CD4-positive, CD25-positive, alpha-beta regulatory T cell (primary cell): ENCODE results near the gene TNIK. TPM values are rescaled to one million over a fixed set of nuclear protein-coding genes. Genes with fewer than 3 reads are reported as not detected.

Source experiments
- ATAC-seq, 2 donors: fragments of 150-1000 bp; cut with Tn5 transposase; one replicate each; pipeline ENCODE4 v1.10.0; 2021; ENCODE audit warnings: low read depth in 2 of 2, moderate number of reproducible peaks in 2 of 2, moderate library complexity in 1 of 2
- DNase-seq, 3 donors: peaks; one replicate each; pipeline versions ENCODE4 v3.0.0 to v3.0.0-alpha.2; 2012 to 2022; ENCODE audit warnings: mixed read lengths in 1 of 3
- H3K27ac ChIP-seq: one replicate; pipeline ENCODE4 v1.7.0; 2013; ENCODE audit warnings: mild to moderate bottlenecking, low read length; ENCODE audit not compliant: insufficient read depth, poor library complexity, severe bottlenecking
- H3K27me3 ChIP-seq: one replicate; pipeline ENCODE4 v1.7.0; 2013; ENCODE audit warnings: low read length; ENCODE audit not compliant: control insufficient read depth, insufficient read depth
- H3K36me3 ChIP-seq: one replicate; pipeline ENCODE4 v1.7.0; 2013; ENCODE audit warnings: mild to moderate bottlenecking, low read length, moderate library complexity; ENCODE audit not compliant: control insufficient read depth, insufficient read depth
- H3K4me1 ChIP-seq: 2 replicates; pipeline ENCODE4 v1.7.0; 2013; ENCODE audit warnings: mild to moderate bottlenecking, low read length; ENCODE audit not compliant: insufficient read depth, control insufficient read depth, poor library complexity, severe bottlenecking
- H3K4me3 ChIP-seq: one replicate; pipeline ENCODE4 v1.7.0; 2013; ENCODE audit warnings: low read depth, mild to moderate bottlenecking, low read length, moderate library complexity
- H3K9me3 ChIP-seq, 2 experiments: 1 replicate in 1 of 2; 2 replicates in 1 of 2; pipeline ENCODE4 v1.7.0; 2013; ENCODE audit warnings: low read length in 2 of 2, mild to moderate bottlenecking in 1 of 2, moderate library complexity in 1 of 2; ENCODE audit not compliant: control insufficient read depth in 2 of 2
- H3K27ac Mint-ChIP-seq, 3 donors: one replicate each; pipeline ENCODE4 v1.8.0; 2020 to 2022; ENCODE audit warnings: mild to moderate bottlenecking in 3 of 3, mixed read lengths in 3 of 3, moderate library complexity in 2 of 3
- H3K27me3 Mint-ChIP-seq: one replicate; pipeline ENCODE4 v1.8.0; 2022; ENCODE audit warnings: mild to moderate bottlenecking, mixed read lengths
- H3K36me3 Mint-ChIP-seq: one replicate; pipeline ENCODE4 v1.8.0; 2020; ENCODE audit warnings: mixed read lengths
- H3K4me1 Mint-ChIP-seq, 4 donors: one replicate each; pipeline ENCODE4 v1.8.0; 2020 to 2022; ENCODE audit warnings: mixed read lengths in 4 of 4, mild to moderate bottlenecking in 1 of 4
- H3K4me3 Mint-ChIP-seq, 4 donors: one replicate each; pipeline ENCODE4 v1.8.0; 2020 to 2022; ENCODE audit warnings: mild to moderate bottlenecking in 4 of 4, mixed read lengths in 4 of 4, moderate library complexity in 3 of 4
- H3K9me3 Mint-ChIP-seq, 7 donors: one replicate each; pipeline ENCODE4 v1.8.0; 2020 to 2022; ENCODE audit warnings: mixed read lengths in 7 of 7, mild to moderate bottlenecking in 3 of 7, moderate library complexity in 2 of 7
- polyA plus RNA-seq, 4 donors: library from polyadenylated mRNA; unstranded; fragments of 300-500 nt; fragmentation: Illumina TruSeq; gene quantifications; one replicate each; pipeline ENCODE4 v1.2.3, GENCODE V29; 2021
- total RNA-seq: library from RNA; stranded (reverse); gene quantifications from one replicate; pipeline ENCODE4 v1.2.3, GENCODE V29; 2022

TNIK gene
- total and polyA plus RNA-seq, 5 donors from 2014 or later: 14.7 to 162 (median 22.3) TPM

- ATAC-seq (no peak), DNase-seq (no peak)
- peak overlapping the region; percentile 49 for H3K4me3 ChIP-seq
- H3K27ac ChIP-seq: peak overlapping the region; percentile 88
- H3K27me3 ChIP-seq: no peaks in the 10 kb centered on the region
- H3K27me3 Mint-ChIP-seq: no peaks in the 10 kb centered on the region
- H3K36me3 ChIP-seq: no peaks in the 10 kb centered on the region
- peaks cover 93% of the 10 kb centered on the region for H3K4me1 ChIP-seq
- H3K36me3 Mint-ChIP-seq: peaks cover 13% of the 10 kb centered on the region
- peak overlapping the region in 2 of 3 donors; percentile 99 to 100 for H3K27ac Mint-ChIP-seq
- H3K9me3 Mint-ChIP-seq: peaks cover 0 to 5% (median 0%) of the 10 kb centered on the region in 7 donors
- H3K4me1 Mint-ChIP-seq: peaks cover 56 to 98% (median 85%) of the 10 kb centered on the region in 4 donors
- no peaks in the 10 kb centered on the region for H3K9me3 ChIP-seq
- peak overlapping the region; percentile 44 to 68 (median 58) for H3K4me3 Mint-ChIP-seq
Observed at GRCh38 chr3:171258316-171258715, 201.9 kb downstream of the TNIK start.

GRCh38 chr3:171257251-171258203 lies 202.7 kb downstream of the TNIK start:
- peak overlapping the region; percentile 38 to 73 (median 53) for H3K4me3 Mint-ChIP-seq
- no peaks in the 10 kb centered on the region for H3K36me3 ChIP-seq
- peaks cover 93% of the 10 kb centered on the region for H3K4me1 ChIP-seq
- ATAC-seq (peak; percentile 35 to 41), DNase-seq (peak in 2 of 3 donors; percentile 56 to 76)
- no peaks in the 10 kb centered on the region for H3K27me3 Mint-ChIP-seq
- peaks cover 9% of the 10 kb centered on the region for H3K36me3 Mint-ChIP-seq
- no peaks in the 10 kb centered on the region for H3K27me3 ChIP-seq
- peak overlapping the region; percentile 49 for H3K4me3 ChIP-seq
- H3K4me1 Mint-ChIP-seq: peaks cover 55 to 97% (median 82%) of the 10 kb centered on the region in 4 donors
- H3K9me3 ChIP-seq: no peaks in the 10 kb centered on the region
- H3K27ac Mint-ChIP-seq: peak overlapping the region in 2 of 3 donors; percentile 99 to 100
- peaks cover 0 to 5% (median 0%) of the 10 kb centered on the region in 7 donors for H3K9me3 Mint-ChIP-seq
- H3K27ac ChIP-seq: peak overlapping the region; percentile 88

DNA sequence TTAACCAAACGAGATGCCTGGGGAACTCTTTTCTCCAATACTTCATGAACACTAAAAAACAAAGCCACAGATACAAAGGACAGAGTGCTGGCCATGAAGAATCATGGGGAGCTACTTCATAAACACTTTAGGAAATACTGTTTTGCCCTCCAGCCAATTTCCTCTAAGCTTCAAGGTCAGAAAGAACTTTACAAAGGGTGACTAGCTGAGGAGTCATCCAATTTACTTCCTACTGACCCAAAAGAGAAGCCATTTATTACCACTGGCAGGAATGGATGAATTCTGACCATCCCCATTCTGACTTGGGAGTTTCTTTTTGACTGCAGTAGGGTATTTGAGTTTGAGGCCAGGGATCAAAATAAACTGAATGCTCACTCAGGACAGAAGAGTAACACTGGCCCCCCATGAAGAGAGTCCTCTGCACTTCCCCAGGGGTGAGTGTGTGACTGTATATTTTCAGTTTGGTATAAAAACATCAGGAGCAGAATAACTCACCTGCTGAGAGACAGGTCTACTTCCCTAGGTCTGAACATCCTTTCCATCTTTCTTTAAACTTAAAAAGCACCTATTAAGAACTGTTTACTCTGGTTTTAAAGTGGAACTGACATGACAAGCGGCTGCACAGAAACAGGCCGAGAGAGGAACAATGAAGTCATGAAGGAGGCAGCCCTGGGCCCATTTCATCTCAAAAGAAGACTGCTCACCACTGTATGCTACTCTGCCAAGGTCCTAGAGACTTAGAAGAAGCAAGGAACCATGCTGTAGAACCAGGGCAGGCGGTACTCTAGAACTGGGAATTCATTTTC lies 203.6 kb downstream of the TNIK start:
- ATAC-seq (peak in 1 of 2 donors; percentile 19), DNase-seq (peak in 1 of 3 donors; percentile 55)
- peaks cover 9% of the 10 kb centered on the region for H3K36me3 Mint-ChIP-seq
- H3K36me3 ChIP-seq: no peaks in the 10 kb centered on the region
- peaks cover 0 to 5% (median 1%) of the 10 kb centered on the region in 7 donors for H3K9me3 Mint-ChIP-seq
- no peaks in the 10 kb centered on the region for H3K27me3 ChIP-seq
- peak overlapping the region in 2 of 3 donors; percentile 99 to 100 for H3K27ac Mint-ChIP-seq
- peak overlapping the region; percentile 70 for H3K4me3 ChIP-seq
- H3K4me1 ChIP-seq: peaks cover 93% of the 10 kb centered on the region
- H3K27me3 Mint-ChIP-seq: no peaks in the 10 kb centered on the region
- no peaks in the 10 kb centered on the region for H3K9me3 ChIP-seq
- H3K4me1 Mint-ChIP-seq: peaks cover 58 to 96% (median 82%) of the 10 kb centered on the region in 4 donors
- H3K27ac ChIP-seq: peak overlapping the region; percentile 88
- H3K4me3 Mint-ChIP-seq: peak overlapping the region; percentile 22 to 73 (median 53)

GRCh38 chr3:171255236-171255806 lies 204.9 kb downstream of the TNIK start:
- Histone ChIP-seq H3K9me3 (no peaks in the 10 kb centered on the region), H3K27me3 (no peaks in the 10 kb centered on the region), H3K4me3 (peak overlapping the region; percentile 70), H3K27ac (peak overlapping the region; percentile 88), H3K36me3 (no peaks in the 10 kb centered on the region), H3K4me1 (peaks cover 93% of the 10 kb centered on the region)
- peak overlapping the region; percentile 45 to 71 (median 53) for H3K4me3 Mint-ChIP-seq
- peaks cover 48 to 85% (median 78%) of the 10 kb centered on the region in 4 donors for H3K4me1 Mint-ChIP-seq
- ATAC-seq (peak; percentile 83 to 86), DNase-seq (peak in 2 of 3 donors; percentile 66 to 85)
- H3K27me3 Mint-ChIP-seq: no peaks in the 10 kb centered on the region
- H3K9me3 Mint-ChIP-seq: peaks cover 0 to 5% (median 1%) of the 10 kb centered on the region in 7 donors
- H3K36me3 Mint-ChIP-seq: peaks cover 9% of the 10 kb centered on the region
- H3K27ac Mint-ChIP-seq: peak overlapping the region in 2 of 3 donors; percentile 99 to 100

GRCh38 chr3:171254315-171254714 lies 205.9 kb downstream of the TNIK start:
- Histone ChIP-seq H3K4me3 (peak overlapping the region; percentile 70), H3K9me3 (no peaks in the 10 kb centered on the region), H3K36me3 (no peaks in the 10 kb centered on the region), H3K27me3 (no peaks in the 10 kb centered on the region), H3K4me1 (peaks cover 99% of the 10 kb centered on the region), H3K27ac (peak overlapping the region; percentile 88)
- H3K4me3 Mint-ChIP-seq: peak overlapping the region; percentile 49 to 71 (median 66)
- peaks cover 0 to 3% (median under 1%) of the 10 kb centered on the region in 7 donors for H3K9me3 Mint-ChIP-seq
- H3K27me3 Mint-ChIP-seq: no peaks in the 10 kb centered on the region
- H3K27ac Mint-ChIP-seq: peak overlapping the region in 2 of 3 donors; percentile 99 to 100
- ATAC-seq (no peak), DNase-seq (no peak)
- H3K36me3 Mint-ChIP-seq: peaks cover 12% of the 10 kb centered on the region
- peaks cover 43 to 77% (median 73%) of the 10 kb centered on the region in 4 donors for H3K4me1 Mint-ChIP-seq

- ATAC-seq: no peak
- H3K4me1 ChIP-seq: peaks cover 97% of the 10 kb centered on the region
- H3K4me1 Mint-ChIP-seq: peaks cover 24 to 61% (median 48%) of the 10 kb centered on the region in 4 donors
Observed at GRCh38 chr3:171251835-171252234, 208.4 kb downstream of the TNIK start.

DNA sequence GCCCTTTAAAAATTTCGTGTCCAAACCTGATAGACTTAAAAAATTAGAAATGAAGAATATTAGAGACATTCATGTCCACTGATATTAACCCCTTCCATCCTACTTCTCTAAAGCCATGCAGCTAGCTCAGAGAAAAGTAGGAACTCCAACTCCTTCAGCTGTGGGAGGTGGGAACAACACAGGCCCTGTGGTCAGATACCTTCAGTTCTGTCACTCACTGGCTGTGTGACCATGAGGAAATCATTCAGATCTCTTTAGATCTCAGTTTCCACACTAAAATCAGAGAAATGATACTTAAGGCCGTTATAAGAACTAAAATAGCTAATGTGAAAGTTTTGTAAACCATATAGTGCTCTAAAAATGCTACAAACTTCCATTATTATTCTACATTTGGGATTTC lies 209.8 kb downstream of the TNIK start:
- peak overlapping the region; percentile 66 for H3K27ac ChIP-seq
- Mint-ChIP-seq H3K4me1 (peaks cover 21 to 53% (median 35%) of the 10 kb centered on the region in 4 donors), H3K36me3 (peaks cover 3% of the 10 kb centered on the region), H3K27ac (no peak overlapping the region), H3K9me3 (peaks cover 0 to 3% (median 0%) of the 10 kb centered on the region in 7 donors), H3K4me3 (peak overlapping the region in 2 of 4 donors; percentile 52 to 66), H3K27me3 (no peaks in the 10 kb centered on the region)
- H3K9me3 ChIP-seq: no peaks in the 10 kb centered on the region
- H3K4me1 ChIP-seq: peaks cover 95% of the 10 kb centered on the region
- DNase-seq (no peak), ATAC-seq (no peak)
- H3K27me3 ChIP-seq: no peaks in the 10 kb centered on the region
- no peaks in the 10 kb centered on the region for H3K36me3 ChIP-seq
- peak overlapping the region; percentile 42 for H3K4me3 ChIP-seq

More at GRCh38 chr3:171251835-171252234, 208.4 kb downstream of the TNIK start:
- H3K27me3 ChIP-seq: no peaks in the 10 kb centered on the region
- H3K9me3 ChIP-seq: no peaks in the 10 kb centered on the region
- DNase-seq: peak; percentile 42 to 72 (median 70)
- peak overlapping the region in 2 of 3 donors; percentile 83 to 96 for H3K27ac Mint-ChIP-seq
- H3K27ac ChIP-seq: peak overlapping the region; percentile 66
- peak overlapping the region; percentile 37 for H3K4me3 ChIP-seq
- H3K9me3 Mint-ChIP-seq: peaks cover 0 to 3% (median 0%) of the 10 kb centered on the region in 7 donors
- peak overlapping the region; percentile 21 to 86 (median 43) for H3K4me3 Mint-ChIP-seq
- H3K36me3 ChIP-seq: no peaks in the 10 kb centered on the region
- no peaks in the 10 kb centered on the region for H3K27me3 Mint-ChIP-seq
- H3K36me3 Mint-ChIP-seq: peaks cover 3% of the 10 kb centered on the region
